Measurements from ENCODE around the gene NAV1.

DNA sequence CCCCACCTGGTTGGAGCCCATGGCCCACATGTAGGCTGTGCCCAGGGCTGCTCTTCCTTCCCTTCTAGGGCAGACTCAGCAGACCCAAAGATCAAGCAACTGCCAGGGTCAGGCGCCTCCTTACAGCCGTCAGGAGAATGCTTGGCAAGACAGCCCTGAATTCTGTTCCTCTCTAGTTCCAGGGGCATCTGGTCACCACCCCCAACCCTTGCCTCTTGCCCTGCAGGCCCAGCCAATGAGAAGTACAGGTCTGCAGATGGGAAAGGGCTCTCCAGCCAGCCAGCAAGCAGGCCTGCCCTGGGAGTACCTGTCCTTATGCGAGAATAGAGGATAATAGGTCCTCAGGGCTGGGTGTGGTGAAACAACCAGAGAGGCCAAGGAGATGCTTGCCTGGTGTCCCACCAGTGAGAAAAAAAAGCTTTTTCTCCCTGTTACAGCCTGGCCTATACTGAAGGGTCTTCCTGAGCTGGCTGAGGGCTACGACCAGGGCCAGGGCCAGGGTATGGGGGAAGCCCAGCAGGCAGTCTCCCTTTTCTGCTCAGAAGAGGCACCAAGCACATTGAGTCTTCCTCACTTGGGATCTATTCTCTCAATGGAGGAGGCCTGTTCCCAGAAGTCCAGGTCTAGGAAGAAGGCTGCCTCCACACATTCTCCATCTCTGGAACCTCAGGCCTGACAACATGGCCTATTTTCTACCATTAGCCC, 31.4 kb downstream of the NAV1 start:
- no peak for TF ChIP-seq EZH2phosphoT487 (IDR thresholded peaks at IDR 0.05; ENCODE audit: low read length)
- TF ChIP-seq, protein P1, sequence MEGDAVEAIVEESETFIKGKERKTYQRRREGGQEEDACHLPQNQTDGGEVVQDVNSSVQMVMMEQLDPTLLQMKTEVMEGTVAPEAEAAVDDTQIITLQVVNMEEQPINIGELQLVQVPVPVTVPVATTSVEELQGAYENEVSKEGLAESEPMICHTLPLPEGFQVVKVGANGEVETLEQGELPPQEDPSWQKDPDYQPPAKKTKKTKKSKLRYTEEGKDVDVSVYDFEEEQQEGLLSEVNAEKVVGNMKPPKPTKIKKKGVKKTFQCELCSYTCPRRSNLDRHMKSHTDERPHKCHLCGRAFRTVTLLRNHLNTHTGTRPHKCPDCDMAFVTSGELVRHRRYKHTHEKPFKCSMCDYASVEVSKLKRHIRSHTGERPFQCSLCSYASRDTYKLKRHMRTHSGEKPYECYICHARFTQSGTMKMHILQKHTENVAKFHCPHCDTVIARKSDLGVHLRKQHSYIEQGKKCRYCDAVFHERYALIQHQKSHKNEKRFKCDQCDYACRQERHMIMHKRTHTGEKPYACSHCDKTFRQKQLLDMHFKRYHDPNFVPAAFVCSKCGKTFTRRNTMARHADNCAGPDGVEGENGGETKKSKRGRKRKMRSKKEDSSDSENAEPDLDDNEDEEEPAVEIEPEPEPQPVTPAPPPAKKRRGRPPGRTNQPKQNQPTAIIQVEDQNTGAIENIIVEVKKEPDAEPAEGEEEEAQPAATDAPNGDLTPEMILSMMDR (IDR thresholded peaks at IDR 0.05; ENCODE audit: low read length) = no peak
